Measurements from ENCODE around the gene RAD18.

The RAD18 gene

GRCh38 chr3:8843347-8843746 is 119.9 kb downstream of the RAD18 start:
- no peaks in the 10 kb centered on the region for H3K9me2 ChIP-seq (replicated peaks; ENCODE audit: insufficient read depth, low read length)
- DNase-seq: no peak
- H3K79me2 ChIP-seq (ENCODE audit: low read length): no peaks in the 10 kb centered on the region
- no peak overlapping the region for H3K27ac ChIP-seq (ENCODE audit: low read length)
- H3K27me3 ChIP-seq (replicated peaks; ENCODE audit: insufficient read depth, low read length): no peaks in the 10 kb centered on the region
- no peaks in the 10 kb centered on the region; the same call in 1 of the 2 replicates for H3K36me3 ChIP-seq (replicated peaks; ENCODE audit: insufficient read depth, low read length)
- no peak overlapping the region for H3K4me2 ChIP-seq (ENCODE audit: low read depth, low read length)
- no peak overlapping the region for H3K4me3 ChIP-seq (ENCODE audit: low read length)
- H4K20me1 ChIP-seq (ENCODE audit: insufficient read depth, low read length): no peaks in the 10 kb centered on the region
- no peaks in the 10 kb centered on the region for H3K4me1 ChIP-seq (ENCODE audit: low read length)
- no peaks in the 10 kb centered on the region for H3K9me3 ChIP-seq (replicated peaks; ENCODE audit: insufficient read depth, low read length)
- no peak overlapping the region for H2AFZ ChIP-seq (ENCODE audit: low read length)
- TF ChIP-seq EZH2phosphoT487 (IDR thresholded peaks at IDR 0.05; ENCODE audit: low read length): no peak
- no peak for TF ChIP-seq EZH2 (optimal IDR thresholded peaks at IDR 0.05; ENCODE audit: low read depth, low read length)
- no peak for TF ChIP-seq CTCF (IDR thresholded peaks at IDR 0.05; ENCODE audit: low read length)
- H3F3A ChIP-seq (ENCODE audit: insufficient read depth, low read length): no peaks in the 10 kb centered on the region
- H3K9ac ChIP-seq (ENCODE audit: low read length): no peak overlapping the region

GRCh38 chr3:8842293-8842692 is 121.0 kb downstream of the RAD18 start:
- Histone ChIP-seq H3F3A (ENCODE audit: insufficient read depth, low read length) (no peaks in the 10 kb centered on the region), H3K9me2 (replicated peaks; ENCODE audit: insufficient read depth, low read length) (no peaks in the 10 kb centered on the region), H3K4me2 (ENCODE audit: low read depth, low read length) (no peak overlapping the region), H3K4me1 (ENCODE audit: low read length) (no peaks in the 10 kb centered on the region), H3K36me3 (replicated peaks; ENCODE audit: insufficient read depth, low read length) (no peaks in the 10 kb centered on the region; the same call in 1 of the 2 replicates), H3K9ac (ENCODE audit: low read length) (no peak overlapping the region), H4K20me1 (ENCODE audit: insufficient read depth, low read length) (no peaks in the 10 kb centered on the region), H3K27ac (ENCODE audit: low read length) (no peak overlapping the region), H3K79me2 (ENCODE audit: low read length) (no peaks in the 10 kb centered on the region), H2AFZ (ENCODE audit: low read length) (no peak overlapping the region), H3K27me3 (replicated peaks; ENCODE audit: insufficient read depth, low read length) (no peaks in the 10 kb centered on the region), H3K9me3 (replicated peaks; ENCODE audit: insufficient read depth, low read length) (no peaks in the 10 kb centered on the region), H3K4me3 (ENCODE audit: low read length) (no peak overlapping the region)
- DNase-seq: no peak
- TF ChIP-seq EZH2phosphoT487 (IDR thresholded peaks at IDR 0.05; ENCODE audit: low read length): no peak
- TF ChIP-seq CTCF (IDR thresholded peaks at IDR 0.05; ENCODE audit: low read length): no peak
- TF ChIP-seq EZH2 (optimal IDR thresholded peaks at IDR 0.05; ENCODE audit: low read depth, low read length): no peak

- H3K4me3 ChIP-seq (ENCODE audit: low read length): no peak overlapping the region
- H3K79me2 ChIP-seq (ENCODE audit: low read length): no peaks in the 10 kb centered on the region
- no peaks in the 10 kb centered on the region for H3K9me3 ChIP-seq (replicated peaks; ENCODE audit: insufficient read depth, low read length)
- no peaks in the 10 kb centered on the region for H3K27me3 ChIP-seq (replicated peaks; ENCODE audit: insufficient read depth, low read length)
- TF ChIP-seq EZH2 (optimal IDR thresholded peaks at IDR 0.05; ENCODE audit: low read depth, low read length): no peak
- no peak for TF ChIP-seq EZH2phosphoT487 (IDR thresholded peaks at IDR 0.05; ENCODE audit: low read length)
- TF ChIP-seq CTCF (IDR thresholded peaks at IDR 0.05; ENCODE audit: low read length): no peak
- no peak for DNase-seq
- no peaks in the 10 kb centered on the region for H3K4me1 ChIP-seq (ENCODE audit: low read length)
- no peak overlapping the region for H3K4me2 ChIP-seq (ENCODE audit: low read depth, low read length)
- H3K9ac ChIP-seq (ENCODE audit: low read length): no peak overlapping the region
- H3K27ac ChIP-seq (ENCODE audit: low read length): no peak overlapping the region
- H3K9me2 ChIP-seq (replicated peaks; ENCODE audit: insufficient read depth, low read length): no peaks in the 10 kb centered on the region
- H4K20me1 ChIP-seq (ENCODE audit: insufficient read depth, low read length): no peaks in the 10 kb centered on the region
- no peaks in the 10 kb centered on the region for H3F3A ChIP-seq (ENCODE audit: insufficient read depth, low read length)
- H2AFZ ChIP-seq (ENCODE audit: low read length): no peak overlapping the region
- H3K36me3 ChIP-seq (replicated peaks; ENCODE audit: insufficient read depth, low read length): no peaks in the 10 kb centered on the region; the same call in 1 of the 2 replicates
Observed at GRCh38 chr3:8841472-8841871, 121.8 kb downstream of the RAD18 start.
